Measurements from ENCODE around the gene TMPRSS5. TPM values are rescaled to one million over a fixed set of nuclear protein-coding genes. Genes with fewer than 3 reads are reported as not detected.

TMPRSS5 gene
- total RNA-seq, 4 donors from 2014 or later, result 1.2 to 4.9 (median 1.8) TPM

GRCh38 chr11:113667801-113668200, 38.3 kb downstream of the TMPRSS5 start:
- Histone ChIP-seq H3K27ac (no peak overlapping the region), H3K9me3 (no peaks in the 10 kb centered on the region), H3K27me3 (no peaks in the 10 kb centered on the region), H3K4me1 (no peaks in the 10 kb centered on the region), H3K4me3 (no peak overlapping the region), H3K36me3 (no peaks in the 10 kb centered on the region)
- no peak for DNase-seq (ENCODE audit: low spot score in 2 of 2)
- TF ChIP-seq CTCF (IDR thresholded peaks at IDR 0.05) (no peak), POLR2A (IDR thresholded peaks at IDR 0.05) (no peak), EP300 (IDR thresholded peaks at IDR 0.05) (no peak), POLR2AphosphoS5 (IDR thresholded peaks at IDR 0.05) (no peak)
- WGBS, result 89% methylated on average over 1 of the region's 1 CpG

GRCh38 chr11:113666584-113666983, 39.5 kb downstream of the TMPRSS5 start:
- WGBS, result 94% methylated on average over 2 of the region's 2 CpGs
- Histone ChIP-seq H3K27me3 (no peaks in the 10 kb centered on the region), H3K9me3 (no peaks in the 10 kb centered on the region), H3K36me3 (no peaks in the 10 kb centered on the region), H3K4me3 (no peak overlapping the region), H3K4me1 (no peaks in the 10 kb centered on the region), H3K27ac (no peak overlapping the region)
- TF ChIP-seq POLR2A (IDR thresholded peaks at IDR 0.05) (no peak), POLR2AphosphoS5 (IDR thresholded peaks at IDR 0.05) (no peak), CTCF (IDR thresholded peaks at IDR 0.05) (no peak), EP300 (IDR thresholded peaks at IDR 0.05) (no peak)
- no peak for DNase-seq (ENCODE audit: low spot score in 2 of 2)

- no peak for TF ChIP-seq POLR2AphosphoS5 (IDR thresholded peaks at IDR 0.05)
- no peak for TF ChIP-seq POLR2A (IDR thresholded peaks at IDR 0.05)
- no peak for TF ChIP-seq EP300 (IDR thresholded peaks at IDR 0.05)
- no peak overlapping the region for H3K4me3 ChIP-seq
- no peaks in the 10 kb centered on the region for H3K36me3 ChIP-seq
- no peaks in the 10 kb centered on the region for H3K27me3 ChIP-seq
- H3K9me3 ChIP-seq, result no peaks in the 10 kb centered on the region
- peak overlapping the region; percentile 18 for H3K27ac ChIP-seq
- no peak for DNase-seq (ENCODE audit: low spot score in 2 of 2)
- H3K4me1 ChIP-seq, result no peaks in the 10 kb centered on the region
- 42% methylated on average over 9 of the region's 9 CpGs for WGBS
Observed at GRCh38 chr11:113664981-113665710, 41.0 kb downstream of the TMPRSS5 start.

GRCh38 chr11:113664069-113664980, 41.8 kb downstream of the TMPRSS5 start:
- no peaks in the 10 kb centered on the region for H3K4me1 ChIP-seq
- no peaks in the 10 kb centered on the region for H3K27me3 ChIP-seq
- H3K9me3 ChIP-seq, result no peaks in the 10 kb centered on the region
- no peak overlapping the region for H3K4me3 ChIP-seq
- H3K36me3 ChIP-seq, result no peaks in the 10 kb centered on the region
- TF ChIP-seq CTCF (IDR thresholded peaks at IDR 0.05) (no peak), POLR2A (IDR thresholded peaks at IDR 0.05) (no peak), POLR2AphosphoS5 (IDR thresholded peaks at IDR 0.05) (no peak), EP300 (IDR thresholded peaks at IDR 0.05) (no peak)
- 39% methylated on average over 11 of the region's 11 CpGs for WGBS
- no peak for DNase-seq (ENCODE audit: low spot score in 2 of 2)
- no peak overlapping the region for H3K27ac ChIP-seq

- Histone ChIP-seq H3K4me1 (no peaks in the 10 kb centered on the region), H3K9me3 (no peaks in the 10 kb centered on the region), H3K36me3 (no peaks in the 10 kb centered on the region), H3K4me3 (no peak overlapping the region), H3K27me3 (no peaks in the 10 kb centered on the region), H3K27ac (no peak overlapping the region)
- 87% methylated on average over 2 of the region's 2 CpGs for WGBS
- TF ChIP-seq POLR2A (IDR thresholded peaks at IDR 0.05) (no peak), POLR2AphosphoS5 (IDR thresholded peaks at IDR 0.05) (no peak), CTCF (IDR thresholded peaks at IDR 0.05) (no peak), EP300 (IDR thresholded peaks at IDR 0.05) (no peak)
- DNase-seq (ENCODE audit: low spot score in 2 of 2), result no peak
Observed at GRCh38 chr11:113663567-113663966, 42.5 kb downstream of the TMPRSS5 start.

All from suprapubic skin (tissue), 4 donors.